ENCODE measurements around the gene PCBP3.

PCBP3 gene

DNA sequence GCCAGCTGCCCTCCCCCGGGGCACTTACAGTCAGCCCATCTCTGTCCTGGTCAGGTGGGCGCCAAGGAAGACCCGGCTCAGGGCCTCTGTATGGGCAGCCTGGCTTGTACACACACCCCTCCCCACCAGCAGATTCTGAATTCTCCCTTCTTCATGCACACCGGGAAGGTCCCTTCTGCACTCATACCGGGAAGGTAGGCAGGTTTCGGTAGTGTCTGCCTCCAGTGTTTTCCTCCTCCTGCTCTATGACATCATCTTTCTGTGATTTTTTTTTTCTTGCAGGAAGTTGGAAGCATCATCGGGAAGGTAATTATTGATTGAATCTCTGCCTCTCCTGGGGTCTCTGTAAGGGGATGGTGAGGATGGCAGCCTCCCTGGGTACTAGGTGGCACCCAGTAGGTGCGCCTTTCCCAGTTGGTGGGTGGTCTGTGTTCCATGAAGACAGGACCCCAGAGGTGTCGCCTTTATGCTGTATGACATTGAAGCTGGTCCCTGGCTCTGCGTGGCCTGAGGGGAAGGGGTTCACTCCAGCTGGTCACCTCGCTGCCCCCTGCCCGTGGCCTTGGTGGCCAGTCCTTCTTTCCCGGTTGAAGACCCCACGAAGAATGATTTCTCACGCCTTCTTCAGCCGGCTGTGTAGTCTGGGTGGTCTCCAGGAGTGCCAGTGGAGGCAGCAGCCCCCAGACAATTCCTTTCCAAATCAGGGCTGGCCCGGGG lies 255.9 kb downstream of the PCBP3 start:
- no peak for FAIRE-seq

DNA sequence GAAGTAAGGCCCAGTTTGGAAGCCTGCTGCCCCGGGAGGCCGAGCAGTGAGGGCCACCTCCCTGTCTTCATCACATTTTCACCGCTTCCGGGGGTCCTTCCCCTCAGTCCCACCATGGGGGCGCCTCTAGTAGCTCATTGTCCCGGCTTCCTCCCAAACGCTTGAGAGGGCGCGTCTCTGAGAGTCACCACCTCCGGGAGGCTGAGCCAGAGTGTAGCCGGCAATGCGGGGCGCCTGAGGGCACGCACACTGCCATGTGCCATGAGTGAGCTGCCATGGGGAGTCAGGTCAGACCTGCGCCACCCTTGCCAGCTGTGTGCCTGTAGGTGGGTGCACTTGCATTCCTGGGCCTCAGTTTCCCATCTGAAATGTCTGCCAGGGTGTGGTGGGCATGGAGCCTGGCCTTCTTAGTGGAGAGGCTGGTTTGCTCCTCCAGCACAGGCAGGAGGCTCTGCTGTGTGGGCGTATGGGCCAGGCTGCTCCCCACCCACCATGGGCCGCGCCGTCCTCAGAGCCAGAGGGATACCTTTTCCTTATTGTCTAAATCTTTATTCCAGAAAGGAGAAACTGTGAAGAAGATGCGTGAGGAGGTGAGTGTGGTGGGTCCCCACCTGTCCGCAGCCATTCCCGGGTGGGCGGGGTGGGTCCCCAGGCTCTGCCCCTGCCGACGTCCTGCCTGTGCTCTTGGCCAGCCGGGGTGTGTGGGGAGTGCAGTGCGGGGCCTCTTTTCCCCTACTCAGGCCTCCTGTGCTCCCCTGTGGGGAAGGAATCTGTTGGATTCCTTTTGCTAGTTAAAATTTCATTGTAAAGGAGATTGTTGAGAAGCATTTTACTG lies 256.7 kb downstream of the PCBP3 start:
- FAIRE-seq, result no peak

DNA sequence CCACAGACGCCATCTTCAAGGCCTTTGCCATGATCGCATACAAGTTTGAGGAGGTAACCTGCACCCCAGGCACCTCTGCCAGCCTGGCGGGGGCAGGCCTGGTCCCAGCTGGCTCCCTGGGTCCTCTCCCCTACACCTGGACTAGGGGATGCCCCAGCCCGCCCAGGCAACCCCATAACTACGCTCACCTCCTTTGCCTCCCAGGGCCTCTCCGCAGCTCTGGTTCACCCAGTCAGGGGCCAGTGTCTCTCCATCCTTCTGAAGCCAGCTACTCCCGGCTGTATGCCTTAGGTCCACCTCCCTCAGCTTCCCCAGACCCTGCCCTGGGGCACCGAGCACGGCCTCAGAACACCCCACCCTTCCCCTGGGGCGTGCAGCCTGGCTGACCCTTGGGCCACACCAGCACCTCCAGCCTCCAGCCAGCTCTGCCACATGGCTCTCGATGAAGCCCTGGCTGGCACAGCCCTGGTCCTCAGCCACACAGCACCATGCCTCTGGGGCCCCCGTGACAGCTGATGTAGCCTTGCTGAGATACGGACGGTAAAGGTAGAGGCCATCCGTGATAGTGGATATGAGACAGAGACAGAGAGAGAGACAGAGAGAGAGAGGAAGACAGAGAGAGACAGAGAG lies 257.7 kb downstream of the PCBP3 start:
- FAIRE-seq, result no peak

DNA sequence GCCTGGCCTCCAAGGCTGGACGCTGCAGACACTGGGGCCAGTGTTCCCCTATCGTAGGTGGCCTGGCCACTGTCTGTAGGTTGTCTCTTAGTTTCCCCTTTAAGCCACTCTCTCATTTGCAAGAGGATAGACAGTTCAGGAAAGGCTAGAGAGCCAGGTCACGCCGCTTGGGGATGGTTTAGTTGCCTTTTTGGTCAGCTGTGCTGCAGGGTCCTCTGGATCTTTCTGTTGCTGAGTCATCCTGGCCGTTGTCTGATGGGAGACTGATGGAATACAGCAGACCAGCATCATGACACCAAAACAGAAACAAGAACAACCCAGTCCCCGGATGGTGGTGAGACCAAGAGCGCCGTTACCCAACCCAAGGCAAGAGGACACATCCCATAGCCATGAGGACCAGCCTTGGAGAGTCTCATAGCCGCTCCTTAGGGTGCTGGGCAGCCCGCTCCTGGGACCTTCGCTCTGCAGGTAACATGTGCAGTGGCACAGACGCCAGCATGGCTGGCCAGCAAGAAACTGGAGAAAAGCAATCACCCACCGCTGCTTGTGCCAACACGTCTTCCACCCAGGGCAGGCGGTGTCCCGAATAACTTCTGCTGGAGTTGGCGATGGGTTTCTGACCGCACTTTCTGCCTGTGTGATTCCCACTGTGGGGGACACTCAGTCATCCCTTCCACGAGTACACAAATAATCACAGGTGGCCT lies 258.9 kb downstream of the PCBP3 start:
- FAIRE-seq, result no peak

DNA sequence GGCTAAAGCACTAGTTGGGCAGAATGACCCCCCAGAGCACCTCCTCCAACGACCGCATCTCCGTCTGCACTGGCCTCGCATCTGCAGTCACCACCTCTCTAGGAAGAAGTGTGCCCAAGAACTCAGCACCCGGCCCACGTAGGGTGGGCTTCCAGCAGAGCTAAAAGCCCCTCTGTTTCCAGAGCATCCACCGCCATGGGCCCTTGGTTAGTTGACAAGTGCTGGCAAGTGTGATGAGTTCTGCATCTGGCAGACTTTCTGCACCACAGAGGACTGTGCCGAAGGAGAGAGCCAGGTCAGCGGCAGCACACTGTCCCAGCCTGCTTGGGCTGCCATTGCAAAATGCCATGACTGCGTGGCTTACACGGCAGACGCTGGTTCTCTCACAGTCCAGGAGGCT lies 261.7 kb downstream of the PCBP3 start:
- no peak for FAIRE-seq

DNA sequence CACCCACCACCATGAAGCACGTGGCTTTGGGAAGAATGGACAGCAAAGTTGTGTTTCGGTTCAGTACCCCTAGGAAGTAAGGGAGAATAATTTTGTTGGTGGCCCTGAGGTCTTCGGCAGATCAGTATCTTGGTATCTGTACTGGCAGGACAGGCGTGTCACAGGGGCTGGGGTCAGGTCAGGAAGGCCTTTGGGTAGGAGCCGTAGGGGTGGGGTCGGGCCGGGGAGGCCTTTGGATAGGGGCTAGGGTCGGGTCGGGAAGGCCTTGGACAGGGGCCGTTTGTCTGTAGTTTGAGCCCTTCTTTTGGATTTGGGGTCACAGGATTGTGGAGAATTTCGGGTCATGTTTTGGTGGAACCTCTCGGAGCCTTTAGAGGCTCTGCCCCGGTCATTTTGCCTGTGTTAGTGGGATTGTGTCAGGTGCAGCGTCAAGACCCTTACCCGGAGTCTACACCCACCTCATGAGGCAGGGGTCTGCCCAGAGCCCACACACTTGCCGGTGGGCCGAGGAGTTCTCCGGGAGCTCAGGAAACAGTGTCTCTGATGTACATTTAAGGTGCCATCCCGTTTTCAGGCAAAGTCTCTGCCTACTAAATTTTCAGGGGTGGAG lies 262.8 kb downstream of the PCBP3 start:
- FAIRE-seq, result no peak

DNA sequence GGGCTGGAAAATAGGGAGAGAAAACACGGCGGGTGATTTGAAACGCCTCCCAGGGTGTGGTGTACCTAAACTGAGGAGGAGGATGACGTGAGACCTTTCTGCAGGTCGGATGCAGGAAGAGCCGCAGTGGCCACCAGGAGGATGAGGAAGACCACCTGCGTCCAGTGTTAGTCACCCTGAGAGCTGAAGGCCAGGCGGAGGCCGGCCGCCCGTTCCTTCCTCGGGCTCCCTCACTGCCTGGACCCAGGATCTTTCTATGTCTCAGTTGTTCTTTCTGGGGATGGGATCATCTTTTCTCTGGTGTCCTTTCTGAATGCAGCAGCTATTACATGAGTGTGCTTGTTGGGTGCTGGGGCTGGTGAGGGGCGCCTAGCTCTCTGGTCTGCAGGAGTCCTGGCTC lies 263.3 kb downstream of the PCBP3 start:
- no peak for FAIRE-seq

DNA sequence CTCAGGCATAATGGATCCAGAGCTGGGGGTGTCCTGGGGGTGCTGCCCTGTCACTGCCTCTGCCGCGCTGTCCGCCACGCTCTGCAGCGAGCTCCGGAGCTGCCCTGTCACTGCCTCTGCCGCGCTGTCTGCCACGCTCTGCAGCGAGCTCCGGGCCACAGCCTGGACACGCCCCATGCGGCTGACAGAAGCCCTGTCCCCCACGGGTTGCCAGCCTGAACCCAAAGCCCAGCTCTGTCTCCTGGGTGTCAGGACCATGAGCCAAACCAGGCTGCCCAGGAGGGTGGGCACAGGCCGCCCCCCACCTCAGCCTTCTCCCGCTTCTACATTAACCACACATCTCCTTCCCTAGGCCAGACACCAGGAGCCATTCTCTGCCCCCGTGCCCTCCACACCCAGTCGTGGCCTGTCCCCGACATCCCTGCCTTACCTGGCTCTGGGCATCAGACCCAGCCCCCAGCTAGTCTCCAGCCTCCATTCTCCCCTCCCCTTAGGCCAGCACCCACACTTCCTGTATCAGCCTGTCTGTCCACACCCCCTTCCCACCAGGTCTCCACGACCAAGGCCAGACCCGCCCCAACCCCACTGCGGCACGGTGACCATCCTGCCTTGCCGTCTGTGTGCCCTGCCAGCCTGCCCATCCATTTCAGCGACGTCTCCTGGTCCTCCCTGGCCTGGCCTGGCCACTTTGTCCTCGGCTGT lies 265.2 kb downstream of the PCBP3 start:
- no peak for FAIRE-seq

DNA sequence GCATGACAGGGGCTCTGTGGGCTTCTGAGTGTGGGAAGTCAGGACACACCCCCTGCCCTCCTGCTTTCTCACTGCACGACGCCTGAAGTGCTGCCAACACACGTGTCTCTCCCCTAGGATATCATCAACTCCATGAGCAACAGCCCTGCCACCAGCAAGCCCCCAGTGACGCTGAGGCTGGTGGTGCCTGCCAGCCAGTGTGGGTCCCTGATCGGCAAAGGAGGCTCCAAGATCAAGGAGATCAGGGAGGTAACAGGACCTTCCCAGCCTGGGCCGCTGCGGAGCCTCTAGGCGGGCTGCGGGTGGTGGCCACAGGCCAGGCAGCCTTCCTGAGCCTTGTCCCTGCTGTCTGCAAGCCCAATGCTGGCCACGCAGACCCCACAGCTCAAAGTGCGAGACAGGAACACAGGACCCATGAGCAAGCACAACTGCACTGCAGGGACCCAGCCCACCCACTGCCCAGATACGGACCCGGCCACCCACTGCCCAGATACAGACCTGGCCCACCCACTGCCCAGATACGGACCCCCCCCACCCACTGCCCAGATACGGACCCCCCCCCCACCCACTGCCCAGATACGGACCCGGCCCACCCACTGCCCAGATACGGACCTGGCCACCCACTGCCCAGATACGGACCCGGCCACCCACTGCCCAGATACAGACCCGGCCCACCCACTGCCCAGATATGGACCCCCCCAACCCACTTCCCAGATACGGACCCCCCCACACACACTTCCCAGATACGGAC lies 265.9 kb downstream of the PCBP3 start:
- FAIRE-seq, result no peak

DNA sequence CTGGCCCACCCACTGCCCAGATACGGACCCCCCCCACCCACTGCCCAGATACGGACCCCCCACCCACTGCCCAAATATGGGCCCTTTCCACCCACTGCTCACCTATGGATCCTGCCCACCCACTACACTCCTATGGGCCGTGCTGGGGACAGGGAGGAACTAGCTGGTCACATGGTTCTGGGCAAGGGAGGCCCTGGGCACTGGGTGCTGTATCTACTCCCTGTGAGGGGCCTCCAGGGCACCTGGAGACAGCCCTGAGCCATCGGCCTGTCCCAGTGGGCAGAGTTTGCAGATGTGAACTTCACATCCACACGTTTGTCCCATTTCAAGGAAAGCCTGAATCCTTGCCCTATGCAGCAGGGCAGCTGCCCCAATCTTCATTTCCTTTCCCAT lies 266.6 kb downstream of the PCBP3 start:
- no peak for FAIRE-seq

DNA sequence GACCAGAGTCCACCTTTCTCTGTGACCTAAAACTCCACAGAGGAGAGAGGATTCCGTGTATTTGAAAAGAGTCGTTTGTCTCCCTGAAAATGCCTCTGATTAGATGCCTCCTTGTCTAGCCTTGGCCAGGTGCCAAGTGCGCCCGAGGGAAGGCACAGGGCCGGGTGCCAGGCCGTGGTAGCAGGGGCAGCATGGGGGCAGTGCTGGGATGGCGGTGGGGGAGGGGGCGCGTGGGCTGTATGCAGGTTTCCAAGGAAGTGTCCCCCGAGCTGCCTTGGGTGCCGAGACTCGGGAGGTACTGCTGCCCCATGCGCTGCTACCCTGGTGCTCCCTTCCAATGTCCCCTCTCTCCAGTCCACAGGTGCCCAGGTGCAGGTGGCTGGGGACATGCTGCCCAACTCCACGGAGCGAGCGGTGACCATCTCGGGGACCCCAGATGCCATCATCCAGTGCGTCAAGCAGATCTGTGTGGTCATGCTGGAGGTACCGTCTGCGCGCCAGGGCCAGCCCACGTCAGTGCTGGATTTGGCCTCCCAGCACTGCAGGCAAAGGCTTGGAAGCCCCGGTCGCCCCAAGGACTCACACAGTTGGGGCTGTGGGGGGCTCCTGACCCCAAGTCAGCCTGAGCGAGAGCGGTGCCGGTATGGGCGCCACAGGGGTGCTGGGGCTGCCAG lies 267.2 kb downstream of the PCBP3 start:
- FAIRE-seq, result no peak

DNA sequence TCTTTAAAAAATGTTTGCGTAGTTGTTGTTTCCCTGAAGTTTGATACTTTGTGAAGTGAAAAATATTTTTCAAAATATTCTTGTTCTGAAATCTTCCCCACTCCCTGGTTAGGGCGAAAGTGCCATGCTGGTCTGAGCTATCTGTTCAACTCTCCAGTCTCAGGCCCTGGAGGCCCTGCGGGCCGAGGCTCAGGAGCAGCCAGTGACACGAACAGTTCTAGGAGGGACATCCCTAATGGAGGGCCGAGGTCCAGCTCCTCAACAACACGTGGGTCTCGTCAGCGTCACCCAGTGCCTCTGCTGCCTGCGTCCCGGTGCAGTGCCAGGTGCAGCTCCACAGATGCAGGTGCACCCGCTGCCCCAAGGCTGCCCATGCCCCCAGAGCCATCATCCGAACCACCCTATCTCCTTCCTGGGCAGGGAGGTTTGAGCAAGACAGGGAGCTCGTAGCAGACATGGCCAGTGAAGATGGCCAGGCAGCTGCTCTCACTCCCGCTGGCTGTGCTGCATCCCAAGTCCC lies 268.3 kb downstream of the PCBP3 start:
- FAIRE-seq, result no peak

DNA sequence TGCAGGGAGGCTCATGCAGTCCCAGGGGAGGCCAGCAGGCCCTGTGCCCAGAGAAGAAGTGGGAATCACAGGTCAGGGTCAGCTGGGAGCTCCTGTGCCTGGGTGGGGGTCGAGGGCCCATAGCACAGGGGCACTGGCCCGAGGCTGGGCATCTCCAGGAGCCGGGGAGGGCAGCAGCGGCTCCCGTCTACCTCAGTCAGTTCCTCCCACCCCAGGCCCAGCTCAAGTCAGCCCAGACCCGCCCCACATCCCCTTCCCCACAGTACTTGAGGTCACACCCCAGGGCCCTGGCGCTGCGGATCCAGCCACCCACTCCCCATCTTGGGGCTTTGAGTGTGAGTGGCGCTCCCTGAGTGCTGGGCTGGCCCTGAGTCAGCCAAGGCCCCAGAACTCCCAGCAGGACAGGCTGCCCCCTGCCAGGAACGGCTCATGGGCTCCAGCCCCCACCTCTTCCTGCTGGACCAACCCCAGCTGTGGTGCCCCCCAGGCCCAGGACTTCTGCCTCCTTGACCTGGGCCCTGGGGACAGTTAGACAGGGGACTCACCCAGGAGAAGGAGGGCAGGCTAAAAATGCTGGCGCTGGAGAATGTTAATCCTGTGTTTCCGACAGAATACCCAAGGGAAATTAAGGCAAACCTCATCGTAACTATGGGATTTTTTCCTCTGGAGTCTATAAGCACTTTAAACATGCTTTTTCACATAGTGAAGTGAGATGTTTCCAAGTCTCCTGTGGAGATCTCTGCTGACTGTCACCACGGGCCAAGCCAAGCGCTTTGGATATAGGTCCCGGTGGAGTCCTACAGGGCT lies 269.3 kb downstream of the PCBP3 start:
- no peak for FAIRE-seq

DNA sequence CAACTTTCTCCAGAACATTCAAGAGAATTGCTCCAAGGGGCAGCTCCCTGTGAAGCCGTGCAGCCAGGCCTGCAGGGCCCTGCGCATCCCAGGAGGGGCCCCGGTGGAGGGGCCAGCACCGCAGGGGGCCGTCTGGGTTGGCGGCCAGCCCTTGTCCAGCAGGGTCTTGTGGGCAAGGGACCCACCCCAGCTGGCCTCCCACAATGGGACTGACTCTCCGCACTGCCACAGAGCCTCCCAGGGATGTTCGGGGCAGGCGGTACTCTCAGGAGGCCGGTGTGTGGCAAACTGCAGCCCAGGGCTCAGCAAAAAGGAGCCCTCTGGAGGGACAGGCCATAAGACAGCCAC lies 269.9 kb downstream of the PCBP3 start:
- no peak for FAIRE-seq

DNA sequence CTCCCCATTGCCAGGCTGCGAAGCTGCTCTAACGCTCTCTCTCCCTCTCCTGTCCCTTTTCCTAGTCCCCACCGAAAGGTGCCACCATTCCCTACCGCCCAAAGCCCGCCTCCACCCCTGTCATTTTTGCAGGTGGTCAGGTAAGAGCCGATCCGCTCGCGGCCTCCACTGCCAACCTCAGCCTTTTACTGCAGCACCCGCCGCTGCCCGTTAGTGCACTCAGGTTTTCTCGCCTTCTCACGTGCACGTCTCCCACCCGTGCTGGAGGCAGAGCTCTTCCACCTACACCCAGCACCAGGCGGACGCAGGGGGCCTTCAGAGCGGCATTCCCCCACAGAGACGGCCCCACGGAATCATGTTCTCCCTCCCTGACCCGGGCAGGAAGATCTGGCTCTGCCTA lies 270.4 kb downstream of the PCBP3 start:
- no peak for FAIRE-seq

DNA sequence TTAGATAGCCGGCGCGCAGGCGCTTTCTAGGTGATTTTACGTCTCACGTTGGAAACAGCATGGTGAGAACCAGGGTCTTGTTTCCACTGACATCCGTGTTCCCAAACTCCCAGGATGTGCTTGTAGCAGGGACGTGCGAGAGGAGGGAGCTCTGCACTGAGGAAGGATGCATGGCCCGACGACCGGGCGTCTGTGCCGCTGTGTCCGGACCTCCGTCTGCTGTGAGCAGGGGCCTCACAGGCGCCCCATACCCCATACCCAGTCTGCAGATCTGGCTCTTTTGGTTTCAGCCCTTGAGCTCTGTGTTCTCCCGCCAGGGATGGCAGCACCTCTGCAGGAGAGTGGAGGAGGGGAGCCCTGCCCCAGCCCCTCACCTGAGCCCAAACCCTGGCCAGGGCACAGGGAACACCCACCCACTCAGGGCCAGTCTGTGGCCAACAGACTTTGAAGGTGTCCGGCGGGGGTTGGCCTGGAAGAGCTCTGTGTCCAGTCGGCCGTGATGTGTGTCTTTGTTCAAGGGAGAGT lies 270.9 kb downstream of the PCBP3 start:
- no peak for FAIRE-seq

DNA sequence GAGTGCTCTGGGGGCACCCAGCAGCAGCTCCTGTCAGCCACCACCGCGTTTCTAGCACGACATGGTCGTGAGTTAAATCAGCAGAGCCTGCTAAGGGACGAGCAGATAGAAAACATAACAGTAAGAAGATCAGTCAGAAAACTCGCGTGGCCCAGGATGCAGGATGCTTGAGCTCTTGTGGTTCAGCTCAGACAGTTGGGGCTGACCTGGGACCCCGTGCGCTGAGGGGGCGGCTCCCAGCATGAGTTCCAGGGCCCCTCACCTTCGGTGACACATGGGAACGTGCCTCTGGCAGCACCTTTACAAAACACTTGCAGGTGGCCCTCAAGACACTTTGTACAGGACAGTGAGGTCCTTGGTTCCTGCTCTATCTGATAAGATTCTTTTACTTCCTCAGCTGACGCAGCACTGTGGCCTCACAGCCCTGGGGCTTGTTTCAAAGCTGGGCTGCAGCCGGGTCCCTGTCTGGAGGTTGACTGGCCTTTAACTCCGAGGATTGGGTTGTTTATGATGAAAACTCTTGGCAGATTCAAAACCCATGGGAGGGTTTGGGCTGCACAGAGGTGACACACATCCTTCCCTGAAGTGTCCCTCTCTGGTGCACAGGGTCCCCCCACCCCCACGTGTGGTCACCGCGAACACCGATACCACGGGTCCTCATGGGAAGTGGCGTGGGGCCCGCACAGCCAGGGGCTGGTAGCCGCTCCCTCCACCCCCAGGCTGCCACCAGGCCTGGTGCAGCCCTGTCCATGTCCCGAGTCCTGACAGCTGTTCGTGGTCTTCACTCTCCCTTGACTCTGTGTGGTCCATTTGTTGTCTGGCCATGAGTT lies 272.7 kb downstream of the PCBP3 start:
- no peak for FAIRE-seq

DNA sequence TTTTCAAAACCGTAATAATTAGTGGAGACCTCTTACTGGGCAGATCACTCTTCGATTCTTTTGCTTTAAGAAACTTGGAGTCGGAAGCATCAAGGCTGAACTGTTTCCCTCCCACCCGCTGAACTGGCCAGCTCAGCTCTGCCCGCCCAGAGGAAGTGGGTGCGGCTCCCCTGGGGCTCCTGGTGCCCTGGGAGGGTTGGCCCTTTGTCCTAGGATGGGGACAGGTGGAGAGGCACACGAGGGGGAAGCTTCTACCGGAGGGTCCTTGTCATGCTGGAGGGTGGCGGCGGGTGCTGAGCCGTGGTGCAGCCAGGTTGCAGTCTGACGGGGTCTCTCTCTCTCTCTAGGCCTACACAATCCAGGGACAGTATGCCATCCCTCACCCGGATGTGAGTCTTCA lies 273.7 kb downstream of the PCBP3 start:
- FAIRE-seq, result no peak

DNA sequence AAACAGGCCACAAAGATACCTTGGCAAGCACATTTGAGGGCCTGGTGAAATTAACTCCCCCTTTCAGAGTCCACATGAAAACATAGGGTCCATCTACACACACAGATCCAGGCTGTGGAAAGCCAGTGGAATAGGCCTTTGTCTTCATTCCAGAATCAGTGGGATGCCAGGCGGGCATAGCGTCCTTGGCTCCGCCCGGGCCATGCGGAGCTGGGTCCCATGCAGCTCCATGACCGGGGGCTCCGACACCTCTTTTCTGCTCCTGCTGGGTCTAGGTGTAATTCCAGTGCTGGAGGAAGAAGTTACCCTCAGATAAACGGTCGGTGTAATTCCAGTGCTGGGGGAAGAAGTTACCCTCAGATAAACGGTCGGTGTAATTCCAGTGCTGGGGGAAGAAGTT lies 274.5 kb downstream of the PCBP3 start:
- FAIRE-seq, result no peak

All from islet of Langerhans (tissue), 1 donor.